ENCODE measurements around the gene ITFG1.
"Not testable (repeated sequence)": the region's sequence is repeated elsewhere in the genome, so short reads cannot be mapped to it uniquely, and the experiment has no call there.

Gene ITFG1

GRCh38 chr16:47424846-47425245 is 36.0 kb downstream of the ITFG1 start:
- no peak for DNase-seq (ENCODE audit: low read depth in 2 of 2)

GRCh38 chr16:47416869-47417268 is 44.0 kb downstream of the ITFG1 start:
- no peak for DNase-seq (ENCODE audit: low read depth in 2 of 2)

- DNase-seq (ENCODE audit: low read depth in 2 of 2), result no peak
Measured at GRCh38 chr16:47413041-47413440, 47.8 kb downstream of the ITFG1 start.

GRCh38 chr16:47408491-47408890 is 52.4 kb downstream of the ITFG1 start:
- DNase-seq (ENCODE audit: low read depth in 2 of 2), result no peak

- no peak for DNase-seq (ENCODE audit: low read depth in 2 of 2)
Measured at GRCh38 chr16:47395733-47396498, 64.9 kb downstream of the ITFG1 start.

- no peak for DNase-seq (ENCODE audit: low read depth in 2 of 2)
Measured at GRCh38 chr16:47392081-47392480, 68.8 kb downstream of the ITFG1 start.

- DNase-seq (ENCODE audit: low read depth in 2 of 2), result no peak
Measured at GRCh38 chr16:47388705-47389104, 72.2 kb downstream of the ITFG1 start.

- no peak for DNase-seq (ENCODE audit: low read depth in 2 of 2)
Measured at GRCh38 chr16:47387026-47387734, 73.7 kb downstream of the ITFG1 start.

GRCh38 chr16:47386201-47386718 is 74.6 kb downstream of the ITFG1 start:
- no peak for DNase-seq (ENCODE audit: low read depth in 2 of 2)

GRCh38 chr16:47382362-47382761 is 78.5 kb downstream of the ITFG1 start:
- DNase-seq (ENCODE audit: low read depth in 2 of 2), result no peak

GRCh38 chr16:47377154-47377553 is 83.7 kb downstream of the ITFG1 start:
- no peak for DNase-seq (ENCODE audit: low read depth in 2 of 2)

GRCh38 chr16:47375423-47375822 is 85.4 kb downstream of the ITFG1 start:
- DNase-seq (ENCODE audit: low read depth in 2 of 2), result no peak

GRCh38 chr16:47374629-47375028 is 86.2 kb downstream of the ITFG1 start:
- peak in 1 of 2 experiments; percentile 4 for DNase-seq (ENCODE audit: low read depth in 2 of 2)

- DNase-seq (ENCODE audit: low read depth in 2 of 2), result no peak
Measured at GRCh38 chr16:47371271-47372014, 89.4 kb downstream of the ITFG1 start.

- no peak for DNase-seq (ENCODE audit: low read depth in 2 of 2)
Measured at GRCh38 chr16:47370536-47370935, 90.3 kb downstream of the ITFG1 start.

GRCh38 chr16:47366228-47366627 is 94.6 kb downstream of the ITFG1 start:
- DNase-seq (ENCODE audit: low read depth in 2 of 2), result no peak

GRCh38 chr16:47363761-47364160 is 97.1 kb downstream of the ITFG1 start:
- DNase-seq (ENCODE audit: low read depth in 2 of 2), result no peak

- no peak for DNase-seq (ENCODE audit: low read depth in 2 of 2)
Measured at GRCh38 chr16:47359478-47359877, 101.4 kb downstream of the ITFG1 start.

- no peak for DNase-seq (ENCODE audit: low read depth in 2 of 2)
Measured at GRCh38 chr16:47358816-47359215, 102.0 kb downstream of the ITFG1 start.

GRCh38 chr16:47349029-47349428 is 111.8 kb downstream of the ITFG1 start:
- not testable (repeated sequence) for DNase-seq (ENCODE audit: low read depth in 2 of 2)

GRCh38 chr16:47347021-47347696 is 113.7 kb downstream of the ITFG1 start:
- DNase-seq (ENCODE audit: low read depth in 2 of 2), result not testable (repeated sequence)

- no peak for DNase-seq (ENCODE audit: low read depth in 2 of 2)
Measured at GRCh38 chr16:47342055-47342454, 118.8 kb downstream of the ITFG1 start.
